ENCODE results near the gene SIVA1.

- TF ChIP-seq ZNF274 (IDR thresholded peaks at IDR 0.05; ENCODE audit: low read depth, low read length) (no peak), YY1 (IDR thresholded peaks at IDR 0.05; ENCODE audit: insufficient read depth, insufficient read length) (no peak)
Measured at GRCh38 chr14:104788873-104789663, 36.1 kb downstream of the SIVA1 start.

All from NT2/D1 (cell line).